Karpas-422 (cell line): ENCODE data around the gene JAKMIP1. TPM values are rescaled to one million over a fixed set of nuclear protein-coding genes. Genes with fewer than 3 reads are reported as not detected.

Experiments used
- DNase-seq: peaks from one replicate; pipeline ENCODE4 v3.0.0-alpha.2; 2015
- H2AFZ ChIP-seq: fragments of 200-600 bp; sonication (generic); 2 replicates; pipeline ENCODE4 v1.6.1; 2014; ENCODE audit warnings: antibody characterized with exemption, low read length, mixed read lengths
- H3K27ac ChIP-seq: fragments of 200-600 bp; sonication (generic); 2 replicates; pipeline ENCODE4 v1.5.1; 2014; ENCODE audit warnings: mild to moderate bottlenecking, low read length, moderate library complexity
- H3K27me3 ChIP-seq: fragments of 200-600 bp; sonication (generic); 2 replicates; pipeline ENCODE4 v1.6.1; 2014; ENCODE audit warnings: low read length, mixed read lengths
- H3K36me3 ChIP-seq: fragments of 200-600 bp; sonication (generic); 2 replicates; pipeline ENCODE4 v1.6.1; 2014; ENCODE audit warnings: low read length, mixed read lengths; ENCODE audit not compliant: insufficient read depth
- H3K4me1 ChIP-seq: fragments of 200-600 bp; sonication (generic); 2 replicates; pipeline ENCODE4 v1.6.1; 2014; ENCODE audit warnings: mild to moderate bottlenecking, low read length, mixed read lengths
- H3K4me2 ChIP-seq: fragments of 200-600 bp; sonication (generic); 2 replicates; pipeline ENCODE4 v1.6.1; 2014; ENCODE audit warnings: low read length, low read depth, mild to moderate bottlenecking; ENCODE audit not compliant: poor library complexity, severe bottlenecking
- H3K4me3 ChIP-seq: fragments of 200-600 bp; sonication (generic); 2 replicates; pipeline ENCODE4 v1.5.1; 2014; ENCODE audit warnings: mild to moderate bottlenecking, antibody characterized with exemption, low read length, mixed read lengths
- H3K79me2 ChIP-seq: fragments of 200-600 bp; sonication (generic); 2 replicates; pipeline ENCODE4 v1.6.1; 2014; ENCODE audit warnings: mild to moderate bottlenecking, low read length, mixed read lengths
- H3K9ac ChIP-seq: fragments of 200-600 bp; sonication (generic); 2 replicates; pipeline ENCODE4 v1.6.0; 2014; ENCODE audit warnings: low read length
- H3K9me2 ChIP-seq: fragments of 200-600 bp; sonication (generic), shearing (Covaris generic); replicated peaks from 2 replicates; pipeline ENCODE4 v1.6.0; 2014; ENCODE audit warnings: mild to moderate bottlenecking, low read length, moderate library complexity; ENCODE audit not compliant: insufficient read depth
- H3K9me3 ChIP-seq: fragments of 300-700, 200-600 bp; sonication (generic); 2 replicates; pipeline ENCODE4 v1.6.1; 2014; ENCODE audit warnings: low read length, mixed read lengths
- H4K20me1 ChIP-seq: fragments of 200-600 bp; sonication (generic); 2 replicates; pipeline ENCODE4 v1.6.1; 2014; ENCODE audit warnings: mild to moderate bottlenecking, antibody characterized with exemption, low read length, low read depth; ENCODE audit not compliant: insufficient read depth
- total RNA-seq: library from RNA; depleted of rRNA; stranded (reverse); fragments of >200 nt; shearing (Covaris generic); gene quantifications from 2 replicates; pipeline ENCODE4 v1.2.3, GENCODE V29; 2014; ENCODE audit warnings: low replicate concordance

Gene JAKMIP1
- total RNA-seq, 1 experiment from 2014 or later, result not detected

DNA sequence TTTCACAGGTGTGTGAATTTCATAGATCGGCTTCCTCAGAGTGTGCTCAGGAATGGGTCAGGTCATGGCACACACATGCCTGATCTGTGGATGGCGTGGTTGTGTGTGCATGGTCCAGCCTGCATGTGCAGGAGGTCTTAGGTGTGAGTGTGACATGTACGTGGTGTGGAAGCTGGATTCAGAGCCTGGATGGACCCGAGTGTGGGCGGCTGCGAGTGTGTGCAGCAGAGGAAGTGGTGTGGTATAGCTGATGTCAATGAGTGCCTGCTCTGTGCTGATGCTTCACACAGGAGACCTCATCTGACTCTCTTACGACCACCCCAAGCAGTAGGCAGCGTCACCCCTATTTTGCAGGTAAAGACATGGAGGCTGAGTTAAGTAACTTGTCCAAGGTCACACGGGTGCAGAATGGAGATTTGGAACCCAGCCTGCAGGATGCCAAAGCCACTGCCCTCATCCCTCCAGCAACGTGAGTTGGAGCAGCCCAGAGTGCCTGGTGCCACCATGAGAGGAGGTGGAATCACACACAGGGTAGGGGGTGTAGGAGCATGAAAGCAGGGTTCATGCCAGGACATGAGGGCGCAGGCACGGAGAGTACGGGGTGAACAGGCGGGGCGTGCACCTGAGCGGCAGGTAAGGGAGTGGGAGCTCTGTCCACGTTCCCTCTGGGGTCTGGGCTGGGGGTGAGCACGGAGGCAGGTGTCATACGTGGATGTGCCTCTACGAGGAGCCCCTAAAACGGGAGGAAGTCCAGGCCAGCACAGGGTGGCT, 157.9 kb downstream of the JAKMIP1 start:
- H2AFZ ChIP-seq, result no peak overlapping the region
- DNase-seq, result no peak

DNA sequence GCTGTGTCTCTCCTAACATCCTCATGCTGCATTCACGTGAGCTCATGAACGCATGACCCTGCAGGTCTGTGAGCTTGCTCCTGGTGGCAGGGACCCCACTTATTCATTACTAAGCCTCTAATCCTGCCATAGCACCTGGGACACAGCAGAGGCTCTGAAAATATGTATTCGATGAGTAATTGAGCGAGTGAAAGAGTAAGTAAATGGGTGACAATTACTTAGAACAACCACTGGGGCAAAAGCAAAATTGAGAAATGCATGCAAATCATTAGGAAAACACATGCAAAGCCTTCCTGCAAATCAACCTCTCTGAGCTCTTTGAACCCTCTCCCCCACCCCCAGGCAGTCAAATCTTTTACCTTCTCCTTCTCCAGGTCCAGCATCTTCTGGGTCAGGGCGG, 158.5 kb downstream of the JAKMIP1 start:
- Histone ChIP-seq H3K9me2 (no peaks in the 10 kb centered on the region), H3K9ac (no peak overlapping the region), H3K4me2 (no peak overlapping the region), H3K27ac (no peak overlapping the region), H3K4me1 (peaks cover 6% of the 10 kb centered on the region), H4K20me1 (no peaks in the 10 kb centered on the region), H3K27me3 (no peaks in the 10 kb centered on the region), H2AFZ (no peak overlapping the region), H3K79me2 (no peaks in the 10 kb centered on the region), H3K36me3 (no peaks in the 10 kb centered on the region), H3K4me3 (no peak overlapping the region), H3K9me3 (no peaks in the 10 kb centered on the region)
- DNase-seq, result no peak

More for the DNA sequence above, 157.9 kb downstream of the JAKMIP1 start:
- H3K79me2 ChIP-seq, result no peaks in the 10 kb centered on the region
- H3K4me3 ChIP-seq, result no peak overlapping the region
- H3K9me2 ChIP-seq, result no peaks in the 10 kb centered on the region
- H3K9ac ChIP-seq, result no peak overlapping the region
- H3K27me3 ChIP-seq, result no peaks in the 10 kb centered on the region
- no peaks in the 10 kb centered on the region for H3K9me3 ChIP-seq
- H3K36me3 ChIP-seq, result no peaks in the 10 kb centered on the region
- H3K4me2 ChIP-seq, result no peak overlapping the region
- no peaks in the 10 kb centered on the region for H4K20me1 ChIP-seq
- peaks cover 6% of the 10 kb centered on the region for H3K4me1 ChIP-seq
- no peak overlapping the region for H3K27ac ChIP-seq

DNA sequence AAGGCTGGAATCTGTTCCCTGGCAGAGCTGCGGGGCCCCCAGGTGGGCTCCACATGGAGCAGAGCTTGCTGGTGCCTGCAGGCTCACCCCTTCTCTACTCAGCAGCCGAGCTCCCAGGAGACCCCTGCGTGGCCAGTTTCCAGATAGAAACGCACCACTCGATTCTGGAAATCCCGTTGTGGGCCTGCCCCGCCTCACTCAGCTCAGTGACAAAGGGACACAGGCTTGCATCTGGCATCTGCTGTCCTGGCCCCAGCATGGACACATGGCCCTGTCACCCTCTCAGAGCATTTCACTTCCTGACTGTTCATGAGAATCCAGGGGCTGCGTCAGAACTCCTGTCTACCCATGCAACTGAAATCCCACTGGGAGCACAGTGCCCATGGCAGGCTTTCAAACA, 161.6 kb downstream of the JAKMIP1 start:
- DNase-seq, result no peak
- no peaks in the 10 kb centered on the region for H3K27me3 ChIP-seq

DNA sequence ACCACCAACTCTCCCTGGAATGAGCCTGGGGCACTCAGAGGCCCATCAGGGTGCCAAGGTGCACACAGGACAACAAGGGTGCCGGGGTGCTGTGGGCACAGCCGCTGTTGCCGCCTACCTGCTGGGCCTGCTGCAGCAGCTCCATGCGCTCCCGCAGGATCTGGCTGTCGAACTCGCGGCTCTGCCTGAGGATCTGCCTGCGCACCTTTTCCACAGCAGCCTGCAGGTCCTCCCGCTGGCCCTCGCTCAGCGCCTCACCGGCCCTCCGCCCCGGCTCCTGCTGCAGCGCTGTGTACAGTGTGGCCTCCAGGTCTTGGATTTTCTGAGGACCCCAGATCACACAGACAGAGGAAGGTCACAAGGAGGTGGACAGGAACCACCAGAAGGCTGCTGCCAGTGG, 164.6 kb downstream of the JAKMIP1 start:
- H3K4me1 ChIP-seq, result no peaks in the 10 kb centered on the region
- no peak overlapping the region for H3K4me3 ChIP-seq
- H2AFZ ChIP-seq, result no peak overlapping the region
- no peaks in the 10 kb centered on the region for H3K36me3 ChIP-seq
- no peaks in the 10 kb centered on the region for H4K20me1 ChIP-seq
- no peaks in the 10 kb centered on the region for H3K79me2 ChIP-seq
- H3K9me3 ChIP-seq, result no peaks in the 10 kb centered on the region
- no peak overlapping the region for H3K9ac ChIP-seq
- no peaks in the 10 kb centered on the region for H3K9me2 ChIP-seq
- H3K27ac ChIP-seq, result no peak overlapping the region
- H3K4me2 ChIP-seq, result no peak overlapping the region
- H3K27me3 ChIP-seq, result 0 out of 2 replicates have a peak, but pooled peaks cover 2% of the 10 kb centered on the region
- DNase-seq, result no peak

More for the DNA sequence above, 161.6 kb downstream of the JAKMIP1 start:
- H2AFZ ChIP-seq, result no peak overlapping the region
- no peak overlapping the region for H3K4me3 ChIP-seq
- H3K4me2 ChIP-seq, result no peak overlapping the region
- H3K79me2 ChIP-seq, result no peaks in the 10 kb centered on the region
- H3K9me2 ChIP-seq, result no peaks in the 10 kb centered on the region
- no peaks in the 10 kb centered on the region for H3K9me3 ChIP-seq
- no peak overlapping the region for H3K27ac ChIP-seq
- H4K20me1 ChIP-seq, result no peaks in the 10 kb centered on the region
- H3K9ac ChIP-seq, result no peak overlapping the region
- H3K4me1 ChIP-seq, result peaks cover 6% of the 10 kb centered on the region
- H3K36me3 ChIP-seq, result no peaks in the 10 kb centered on the region

DNA sequence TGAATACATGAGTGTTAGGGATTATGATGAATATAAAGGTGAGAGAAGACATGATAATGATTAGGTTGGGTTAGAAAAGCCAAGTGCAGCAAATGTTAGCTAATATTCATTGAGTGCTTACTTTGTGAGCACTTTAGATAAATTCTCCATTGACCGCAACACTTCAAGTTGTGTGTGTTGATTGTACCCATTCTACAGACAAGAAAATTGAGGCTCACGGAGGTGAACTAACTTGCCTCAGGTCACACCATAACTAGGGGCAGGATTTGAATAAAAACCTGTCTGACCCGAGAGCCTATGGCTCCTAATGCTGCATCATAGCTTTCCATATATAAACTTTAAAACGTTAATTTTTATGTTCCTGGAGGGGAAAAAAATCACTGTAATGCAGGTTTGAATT, 167.0 kb downstream of the JAKMIP1 start:
- H2AFZ ChIP-seq, result no peak overlapping the region
- H3K79me2 ChIP-seq, result no peaks in the 10 kb centered on the region
- no peak overlapping the region for H3K27ac ChIP-seq
- no peaks in the 10 kb centered on the region for H3K36me3 ChIP-seq
- H3K9me3 ChIP-seq, result no peaks in the 10 kb centered on the region
- H4K20me1 ChIP-seq, result no peaks in the 10 kb centered on the region; the same call in 1 of the 2 replicates
- H3K27me3 ChIP-seq, result 0 out of 2 replicates have a peak, but pooled peaks cover 2% of the 10 kb centered on the region
- no peak for DNase-seq
- no peaks in the 10 kb centered on the region for H3K4me1 ChIP-seq
- no peak overlapping the region for H3K9ac ChIP-seq
- no peak overlapping the region for H3K4me2 ChIP-seq
- no peaks in the 10 kb centered on the region for H3K9me2 ChIP-seq
- no peak overlapping the region for H3K4me3 ChIP-seq

DNA sequence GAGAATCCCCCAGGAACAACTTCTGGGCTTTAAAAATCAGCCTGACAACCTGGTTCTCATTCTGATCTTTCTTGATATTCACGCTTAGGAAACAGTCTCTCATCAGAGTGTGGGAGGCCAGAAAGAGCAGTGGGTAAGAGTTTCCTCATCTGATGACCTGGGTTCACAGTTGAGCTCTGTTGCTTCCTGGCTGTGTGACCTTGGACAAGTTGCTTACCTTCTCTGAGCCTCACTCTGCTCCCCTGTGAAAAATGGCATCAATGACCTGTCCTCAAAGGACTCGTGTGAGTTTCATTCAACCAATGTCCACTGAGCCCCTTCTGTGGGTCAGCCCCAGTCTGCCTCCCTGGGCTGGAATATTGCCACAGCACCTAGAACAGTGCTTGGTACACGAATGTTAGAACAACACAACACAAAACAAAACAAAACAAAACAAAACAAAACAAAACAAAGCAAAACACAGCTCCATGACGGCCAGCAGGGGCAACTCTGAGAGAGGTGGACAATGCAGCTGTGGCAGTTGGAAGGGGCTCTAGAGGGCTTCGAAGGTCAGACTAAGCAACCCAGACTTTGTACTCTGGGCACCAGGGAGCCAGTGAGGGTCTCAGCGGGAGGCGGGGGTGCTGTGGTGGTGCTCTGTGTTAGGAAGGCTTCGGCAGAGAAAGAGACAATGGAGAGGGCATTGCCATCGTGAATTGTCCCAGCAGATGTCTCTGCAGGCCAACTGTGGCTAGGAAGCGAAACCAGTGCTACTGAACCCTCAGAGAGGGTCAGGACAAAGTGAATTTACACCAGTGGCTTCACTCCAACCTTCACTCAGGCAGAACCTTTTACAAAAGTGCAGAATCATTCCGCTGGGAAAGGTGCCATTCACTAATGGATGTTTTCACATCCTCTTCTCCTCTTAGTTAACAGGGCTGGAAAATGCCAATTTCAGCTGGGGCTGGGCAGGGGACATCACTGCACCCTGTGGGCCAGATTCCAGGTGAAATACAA, 167.8 kb downstream of the JAKMIP1 start:
- Histone ChIP-seq H3K4me1 (no peaks in the 10 kb centered on the region), H3K27me3 (0 out of 2 replicates have a peak, but pooled peaks cover 2% of the 10 kb centered on the region), H3K79me2 (no peaks in the 10 kb centered on the region), H3K4me2 (no peak overlapping the region), H3K9me2 (no peaks in the 10 kb centered on the region), H3K36me3 (no peaks in the 10 kb centered on the region), H4K20me1 (no peaks in the 10 kb centered on the region; the same call in 1 of the 2 replicates), H3K9me3 (no peaks in the 10 kb centered on the region), H3K9ac (no peak overlapping the region), H2AFZ (no peak overlapping the region), H3K27ac (no peak overlapping the region), H3K4me3 (no peak overlapping the region)
- DNase-seq, result no peak

DNA sequence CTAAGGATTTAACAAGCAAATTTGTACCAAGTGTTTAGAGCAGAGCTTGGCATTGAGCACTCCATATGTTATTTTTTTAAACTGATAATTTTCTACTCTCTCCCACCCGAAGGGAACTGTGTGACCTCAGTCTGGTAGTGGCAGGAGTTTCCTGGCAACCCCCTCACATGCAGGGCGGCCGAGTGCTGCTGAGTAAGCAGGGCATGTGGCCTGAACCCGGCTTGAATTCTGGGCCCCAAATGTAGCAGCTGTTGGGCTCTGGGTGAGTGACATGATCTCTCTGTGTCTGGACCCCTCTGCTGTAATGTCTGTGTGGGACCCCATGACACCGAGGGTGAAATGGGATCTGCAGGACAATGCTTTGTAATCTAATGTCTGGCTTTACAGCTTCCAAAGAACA, 168.5 kb downstream of the JAKMIP1 start:
- Histone ChIP-seq H3K27me3 (0 out of 2 replicates have a peak, but pooled peaks cover 2% of the 10 kb centered on the region), H3K4me3 (no peak overlapping the region), H3K9ac (no peak overlapping the region), H3K79me2 (no peaks in the 10 kb centered on the region), H2AFZ (no peak overlapping the region), H3K9me3 (no peaks in the 10 kb centered on the region), H3K4me1 (no peaks in the 10 kb centered on the region), H3K27ac (no peak overlapping the region), H4K20me1 (no peaks in the 10 kb centered on the region; the same call in 1 of the 2 replicates), H3K9me2 (no peaks in the 10 kb centered on the region), H3K4me2 (no peak overlapping the region), H3K36me3 (no peaks in the 10 kb centered on the region)
- no peak for DNase-seq

DNA sequence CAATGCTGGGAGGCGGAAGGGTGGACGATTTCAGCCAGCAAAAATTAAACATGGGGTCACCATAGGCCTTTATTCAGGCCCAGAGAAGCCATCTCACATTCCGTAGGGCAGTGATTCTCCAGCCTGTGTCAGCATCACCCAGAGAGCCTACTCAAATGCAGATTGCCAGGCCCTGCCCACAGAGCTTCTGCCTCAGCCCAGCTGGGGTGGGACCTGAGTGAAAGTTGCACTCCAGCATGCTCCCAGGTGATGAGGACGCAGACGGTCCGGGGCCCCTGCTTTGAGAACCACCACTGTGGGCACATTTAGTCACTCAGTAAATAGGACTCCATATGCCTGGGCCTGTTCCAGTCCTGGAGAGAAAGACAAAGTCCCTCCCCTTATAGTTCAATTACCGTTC, 169.7 kb downstream of the JAKMIP1 start:
- H3K9me2 ChIP-seq, result no peaks in the 10 kb centered on the region
- no peak overlapping the region for H3K4me2 ChIP-seq
- H2AFZ ChIP-seq, result no peak overlapping the region
- no peaks in the 10 kb centered on the region for H3K79me2 ChIP-seq
- H3K4me1 ChIP-seq, result peaks cover 5% of the 10 kb centered on the region
- no peaks in the 10 kb centered on the region; the same call in 1 of the 2 replicates for H4K20me1 ChIP-seq
- H3K9ac ChIP-seq, result no peak overlapping the region
- no peaks in the 10 kb centered on the region for H3K9me3 ChIP-seq
- no peak overlapping the region for H3K4me3 ChIP-seq
- 0 out of 2 replicates have a peak, but pooled peaks cover 2% of the 10 kb centered on the region for H3K27me3 ChIP-seq
- no peaks in the 10 kb centered on the region for H3K36me3 ChIP-seq
- no peak overlapping the region for H3K27ac ChIP-seq
- DNase-seq, result no peak
